Activated gamma-delta T cell treated with anti-CD3 and anti-CD28 coated beads, Interleukin-2, amount 50 U/mL, for 16 hours (primary cell): Measurements from ENCODE around the gene CD93.

Experiments used
- DNase-seq: peaks from one replicate; pipeline ENCODE4 v3.0.0-alpha.2; 2020; ENCODE audit warnings: low read depth

Gene CD93

DNA sequence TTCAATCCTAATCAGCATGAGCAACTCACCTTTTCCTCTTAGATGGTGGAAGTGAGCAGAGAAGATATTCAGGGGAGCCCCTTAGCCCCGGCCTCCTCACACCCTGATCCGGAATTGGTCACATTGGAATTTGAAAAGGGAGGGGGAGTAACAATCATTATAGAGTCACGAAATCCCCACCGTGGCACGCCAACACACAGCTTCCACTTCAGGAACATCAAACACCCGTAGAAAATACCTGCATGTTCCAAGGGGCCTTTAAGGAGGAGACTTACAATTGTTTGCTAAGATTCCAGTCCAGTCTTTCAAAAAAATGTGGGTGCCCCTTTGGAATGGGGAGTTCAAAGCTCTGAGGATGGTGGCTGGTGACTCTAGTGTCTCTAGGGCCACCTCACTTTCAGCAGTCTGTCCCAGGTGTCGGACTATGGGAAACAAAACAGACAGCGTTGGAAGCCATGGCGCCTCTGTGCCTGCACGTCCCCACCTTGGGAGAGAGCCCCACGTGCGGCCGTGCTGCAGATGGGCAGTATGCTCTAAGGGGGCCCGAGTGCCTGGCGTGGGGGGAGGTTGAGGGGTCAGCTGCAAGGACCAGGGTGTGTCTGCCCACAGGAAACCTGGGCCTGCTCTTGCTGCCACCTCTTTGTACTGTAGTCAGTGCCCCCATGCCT lies 2.4 kb downstream of the CD93 start:
- DNase-seq: no peak

DNA sequence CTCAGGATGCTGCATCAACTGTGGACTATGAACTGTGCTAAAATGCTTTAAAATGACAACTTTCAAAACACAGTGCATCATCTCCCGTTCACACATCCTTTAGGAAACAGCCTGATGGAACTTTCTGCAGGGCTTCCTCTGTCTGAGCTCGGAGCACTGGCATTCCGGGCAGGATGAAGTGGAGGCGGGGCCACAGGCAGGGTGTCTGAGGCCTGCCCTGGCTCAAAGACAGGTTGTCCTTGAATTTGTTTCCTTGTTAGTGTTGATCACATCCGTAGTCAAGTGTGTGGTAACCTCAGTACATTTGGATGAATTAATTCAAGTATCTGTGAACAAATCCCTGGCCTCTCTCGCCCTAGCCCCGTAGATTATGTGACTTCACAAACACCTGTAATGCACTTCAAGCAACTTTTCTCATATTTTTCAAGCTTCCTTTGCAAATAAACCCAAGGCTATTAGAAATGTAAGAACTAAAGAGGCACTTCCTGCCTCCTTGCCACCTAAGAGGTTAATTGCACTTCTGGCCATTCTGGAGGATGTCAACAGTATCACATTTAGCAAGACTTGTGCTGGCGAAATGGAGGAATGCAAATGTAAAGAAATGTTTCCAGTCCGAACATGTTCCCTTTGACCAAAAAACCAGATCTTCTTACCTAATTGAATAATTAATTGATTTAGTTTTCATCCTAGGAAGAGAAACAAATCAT lies 3.1 kb downstream of the CD93 start:
- DNase-seq: no peak

DNA sequence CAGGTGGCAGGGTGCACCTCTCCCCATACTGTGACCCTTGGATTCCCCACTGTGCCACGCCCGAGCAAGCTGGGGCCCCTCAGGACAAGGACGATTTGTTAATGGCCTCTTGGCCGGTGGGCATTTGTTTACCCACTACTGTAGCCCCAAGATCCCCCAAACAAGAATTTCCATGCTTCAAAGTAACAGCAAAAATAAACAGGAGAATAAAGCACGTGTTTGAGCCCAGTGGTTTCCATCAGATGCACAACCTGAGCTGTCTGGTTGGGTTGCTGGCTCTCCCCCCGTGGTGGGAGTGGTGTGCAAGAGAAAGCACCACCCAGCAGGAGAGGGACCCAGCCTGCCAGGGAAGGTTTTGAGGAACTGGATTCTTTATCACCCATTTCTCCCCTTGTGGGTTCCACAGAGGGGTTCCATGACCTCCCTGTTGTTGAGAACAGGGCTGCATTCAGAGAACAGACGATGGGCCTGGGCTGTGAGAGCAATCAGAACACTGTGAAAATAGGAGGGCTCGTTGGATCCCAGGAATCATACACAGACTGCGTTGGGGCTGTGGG lies 4.8 kb downstream of the CD93 start:
- no peak for DNase-seq

DNA sequence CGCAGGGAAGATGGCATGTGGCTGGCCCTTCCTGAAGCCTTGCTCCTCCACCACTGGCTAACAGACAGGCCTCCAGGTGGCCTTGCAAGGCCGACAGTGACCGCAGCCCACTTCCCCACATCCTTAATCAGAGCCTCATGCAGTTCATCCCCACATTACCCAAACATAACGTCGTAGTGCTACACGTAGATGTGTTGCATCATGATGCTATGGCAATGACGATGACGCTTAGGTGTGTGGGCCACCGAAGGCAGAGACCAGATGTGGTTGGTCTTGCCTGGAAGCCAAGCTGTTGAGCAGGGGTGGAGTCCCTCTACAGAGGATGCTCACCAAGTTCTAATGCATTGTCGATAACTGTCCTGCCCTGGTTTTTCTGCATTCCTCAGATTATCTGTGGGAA lies 5.6 kb downstream of the CD93 start:
- no peak for DNase-seq

DNA sequence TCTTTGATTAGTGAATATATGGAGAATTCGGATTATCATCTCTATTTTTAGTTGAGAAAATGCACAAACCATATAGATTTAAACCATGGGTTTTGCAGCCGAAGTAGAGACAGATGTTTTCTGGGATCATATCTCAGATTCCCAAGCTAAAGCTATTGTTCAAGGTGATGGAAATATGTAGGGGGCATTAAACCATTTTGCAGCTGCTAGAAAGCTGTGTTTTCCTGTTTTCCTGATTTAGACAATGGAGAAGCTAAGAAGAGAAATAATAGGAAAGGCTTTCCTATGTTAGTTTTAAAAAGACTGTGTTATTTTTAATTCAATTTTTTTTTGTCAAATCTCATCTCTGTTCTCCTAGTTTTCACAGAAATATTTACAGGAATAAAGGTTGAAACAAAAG lies 6.2 kb downstream of the CD93 start:
- DNase-seq: no peak

DNA sequence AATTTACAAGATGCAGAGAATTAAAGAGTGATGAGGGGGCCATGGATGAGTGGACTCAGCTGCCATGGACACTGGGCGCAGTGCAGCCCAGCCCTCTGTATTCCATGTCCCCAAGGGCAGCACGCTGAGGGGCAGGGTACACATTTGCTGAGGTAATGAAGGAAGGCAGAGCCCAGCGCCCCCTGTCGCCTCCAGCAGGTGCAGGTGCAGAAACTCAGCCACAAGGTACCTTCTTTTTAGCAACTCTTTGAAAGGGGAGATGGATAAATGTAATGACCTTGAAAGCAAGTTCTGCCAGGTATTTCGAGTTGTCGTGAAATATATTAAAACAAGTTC lies 7.1 kb downstream of the CD93 start:
- DNase-seq: no peak

DNA sequence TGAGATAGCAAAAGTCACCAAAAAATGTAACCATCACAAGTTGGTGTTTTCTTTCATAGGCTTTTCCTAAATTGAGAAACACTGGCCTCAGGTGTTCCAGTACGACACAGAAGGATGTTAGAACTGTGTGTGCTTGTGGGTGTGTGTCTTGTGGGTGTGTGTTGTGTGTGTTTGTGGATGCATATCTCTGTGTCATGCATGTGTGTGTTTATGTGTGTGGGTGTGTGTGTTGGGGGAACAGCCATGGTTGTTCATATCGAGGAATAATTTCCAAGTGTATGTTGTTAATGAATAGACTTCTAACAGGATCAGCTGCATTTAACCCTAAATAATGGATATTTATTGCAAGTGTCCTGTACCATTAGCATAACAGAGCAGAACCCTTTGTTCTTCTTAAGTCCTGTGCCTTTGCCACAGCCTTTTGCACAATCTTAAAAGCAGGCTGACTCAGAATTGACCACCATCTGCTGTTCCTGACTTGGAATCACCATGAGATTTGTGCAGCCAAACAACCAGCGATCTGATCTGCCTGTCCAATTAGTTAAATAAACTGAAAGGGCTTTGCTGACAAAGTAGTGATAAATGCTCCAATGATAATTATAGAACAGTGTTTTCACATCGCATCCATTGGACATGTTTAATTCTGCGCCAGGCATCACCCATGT lies 7.6 kb downstream of the CD93 start:
- no peak for DNase-seq

DNA sequence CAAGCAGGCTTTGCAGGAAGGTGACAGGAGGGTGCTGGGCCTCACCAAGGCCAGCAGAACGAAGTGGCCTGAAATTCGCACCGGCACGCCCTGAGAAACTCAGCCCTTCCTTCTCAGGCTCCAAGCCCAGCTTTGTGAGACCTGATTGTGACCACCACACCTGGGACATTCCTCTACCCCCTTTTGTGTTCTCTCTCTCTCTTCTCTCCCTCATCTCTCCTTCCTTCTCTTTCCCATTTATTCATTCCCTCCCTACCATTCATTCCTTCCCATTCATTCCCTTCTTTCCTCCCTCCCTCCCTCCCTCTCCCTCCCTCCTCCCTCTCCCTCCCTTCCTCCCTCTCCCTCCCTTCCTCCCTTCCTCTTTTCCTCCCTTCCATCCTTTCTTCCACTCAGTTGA lies 8.8 kb downstream of the CD93 start:
- no peak for DNase-seq

DNA sequence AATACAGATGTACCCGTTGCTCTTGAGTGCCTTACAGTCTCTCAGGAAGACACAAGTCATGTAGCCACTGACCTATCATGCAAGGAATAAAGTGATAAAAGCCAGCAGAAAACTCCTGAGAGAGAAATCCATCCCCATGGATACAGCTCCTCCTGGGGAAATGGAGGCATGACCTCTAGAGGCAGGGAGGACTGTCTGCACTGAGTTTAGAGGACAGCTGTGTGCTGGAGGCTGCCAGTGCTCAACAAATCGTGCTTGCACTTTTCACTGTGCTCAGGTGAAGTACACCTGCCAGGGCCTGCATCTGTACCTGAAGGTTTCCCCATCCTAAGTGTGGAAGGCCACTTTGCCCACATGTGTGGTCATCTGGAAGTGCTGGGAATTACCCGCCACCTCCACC lies 12.1 kb downstream of the CD93 start:
- DNase-seq: no peak

DNA sequence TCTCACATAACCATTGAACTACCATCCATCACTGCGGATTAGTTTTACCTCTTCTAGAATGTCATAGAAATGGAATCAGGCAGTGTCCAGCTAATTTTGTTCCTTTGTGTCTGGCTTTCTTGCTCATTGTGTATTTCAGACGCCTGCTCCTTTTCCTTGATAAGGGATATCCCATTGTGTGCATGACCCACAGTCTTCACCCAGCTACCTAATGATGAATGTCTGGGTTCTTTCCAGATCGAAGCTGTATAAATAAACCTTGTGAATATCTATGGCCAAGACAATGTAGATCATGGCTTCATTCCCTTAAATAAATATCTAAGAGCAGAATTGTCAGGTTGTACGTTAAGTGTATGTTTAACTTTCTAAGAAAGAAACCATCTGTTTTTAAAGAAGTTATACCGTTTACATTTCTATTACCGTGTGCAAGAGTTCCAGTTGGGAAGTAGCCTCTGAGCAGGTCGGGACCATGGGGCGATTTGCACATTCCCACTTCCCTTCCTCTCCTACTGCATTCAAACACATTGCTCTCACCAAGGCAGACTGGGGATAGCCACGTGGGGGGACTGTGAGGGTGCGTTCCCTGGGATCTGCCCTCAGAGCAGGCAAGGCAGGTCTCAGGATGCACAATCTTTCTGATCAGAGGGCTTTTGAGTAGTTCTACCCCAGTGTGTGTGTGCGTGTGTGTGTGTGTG lies 13.1 kb downstream of the CD93 start:
- no peak for DNase-seq

DNA sequence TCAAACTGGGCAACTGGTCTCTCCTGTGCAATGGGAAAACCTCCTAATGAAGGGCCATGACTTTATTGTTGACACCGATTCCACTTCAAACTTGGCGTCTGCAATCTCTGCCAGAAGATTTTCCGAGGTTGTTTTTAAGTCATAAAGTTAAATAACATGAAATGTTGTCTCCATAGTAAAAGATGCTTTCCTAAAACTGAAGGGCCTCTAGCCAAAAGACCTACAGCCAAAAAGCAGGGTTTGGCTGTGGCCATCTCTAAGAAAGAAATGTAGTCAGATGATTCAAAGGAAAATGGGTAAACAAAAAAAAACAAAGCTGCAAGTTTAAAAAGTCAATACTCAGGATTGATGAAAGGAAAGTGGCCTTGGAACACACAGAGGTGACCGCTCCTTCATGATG lies 14.1 kb downstream of the CD93 start:
- no peak for DNase-seq

DNA sequence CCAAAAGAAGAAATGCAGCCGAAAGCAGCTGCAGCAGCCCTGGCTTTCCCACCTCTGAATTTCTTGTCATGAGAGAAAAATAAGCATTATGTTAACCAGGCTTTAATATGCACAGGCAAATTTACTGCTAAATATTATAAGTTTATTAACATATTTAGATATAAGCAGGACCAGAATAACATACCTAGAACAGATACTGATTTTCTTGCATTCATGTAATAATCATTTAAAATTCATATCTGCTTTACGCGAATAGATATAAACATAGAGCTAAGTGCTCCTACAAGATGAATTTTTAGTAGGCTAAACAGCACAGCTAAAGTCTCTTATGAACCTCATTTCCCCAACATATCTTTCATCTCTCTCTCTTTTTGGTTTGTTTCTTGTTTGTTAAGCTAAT lies 14.7 kb downstream of the CD93 start:
- no peak for DNase-seq

DNA sequence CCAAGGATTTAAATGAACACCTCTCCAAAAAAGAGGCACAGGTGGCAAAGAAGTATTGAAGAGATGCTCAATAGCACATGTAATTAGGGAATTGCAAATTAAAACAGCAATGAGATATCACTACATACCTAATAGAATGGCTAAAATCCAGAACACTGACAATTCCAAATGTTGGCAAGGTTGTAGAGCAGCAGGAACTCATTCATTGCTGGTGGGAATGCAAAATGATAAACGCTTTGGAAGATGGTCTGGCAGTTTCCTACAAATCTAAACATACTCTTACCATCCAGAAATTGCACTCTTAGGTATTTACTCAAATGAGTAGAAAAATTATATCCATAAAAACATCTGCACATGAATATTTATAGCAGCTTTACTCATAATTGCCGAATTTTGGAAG lies 17.0 kb downstream of the CD93 start:
- no peak for DNase-seq

DNA sequence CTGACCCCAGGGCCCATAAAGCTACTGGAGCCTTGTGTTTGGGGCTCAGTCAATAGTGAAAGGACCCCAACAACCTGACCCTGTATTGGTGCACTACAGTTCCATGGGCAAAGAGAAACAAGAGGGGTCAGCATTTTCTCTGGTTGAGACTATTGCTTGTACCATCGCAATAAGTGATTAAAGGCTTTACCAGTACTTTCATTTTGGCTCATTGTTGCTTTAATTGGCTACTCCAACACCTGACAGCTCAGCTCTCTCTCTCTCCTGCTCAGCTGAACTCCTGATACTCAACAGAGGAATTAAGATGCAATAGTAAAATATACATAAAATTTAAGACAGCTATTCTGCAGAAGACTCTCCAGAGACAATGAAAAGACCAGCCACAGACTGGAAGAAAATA lies 17.8 kb downstream of the CD93 start:
- DNase-seq: no peak

DNA sequence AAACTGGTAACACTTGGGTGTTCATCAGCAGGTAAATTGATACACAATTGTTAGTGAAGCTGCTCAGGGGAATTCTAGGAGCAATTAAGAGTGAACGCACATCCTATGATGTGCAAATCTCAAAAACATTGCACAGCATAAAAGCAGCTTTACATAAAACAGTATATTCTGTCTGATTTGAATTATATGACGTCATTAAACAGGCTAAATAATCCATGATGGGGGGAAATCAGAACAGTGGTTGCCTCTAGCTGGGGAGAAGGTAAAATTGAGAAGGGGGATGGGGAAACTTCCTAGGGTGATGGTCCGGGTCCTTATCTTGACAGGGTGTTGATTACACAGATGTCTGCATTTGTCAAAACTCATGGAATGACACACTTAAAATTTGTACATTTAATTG lies 19.4 kb downstream of the CD93 start:
- no peak for DNase-seq

DNA sequence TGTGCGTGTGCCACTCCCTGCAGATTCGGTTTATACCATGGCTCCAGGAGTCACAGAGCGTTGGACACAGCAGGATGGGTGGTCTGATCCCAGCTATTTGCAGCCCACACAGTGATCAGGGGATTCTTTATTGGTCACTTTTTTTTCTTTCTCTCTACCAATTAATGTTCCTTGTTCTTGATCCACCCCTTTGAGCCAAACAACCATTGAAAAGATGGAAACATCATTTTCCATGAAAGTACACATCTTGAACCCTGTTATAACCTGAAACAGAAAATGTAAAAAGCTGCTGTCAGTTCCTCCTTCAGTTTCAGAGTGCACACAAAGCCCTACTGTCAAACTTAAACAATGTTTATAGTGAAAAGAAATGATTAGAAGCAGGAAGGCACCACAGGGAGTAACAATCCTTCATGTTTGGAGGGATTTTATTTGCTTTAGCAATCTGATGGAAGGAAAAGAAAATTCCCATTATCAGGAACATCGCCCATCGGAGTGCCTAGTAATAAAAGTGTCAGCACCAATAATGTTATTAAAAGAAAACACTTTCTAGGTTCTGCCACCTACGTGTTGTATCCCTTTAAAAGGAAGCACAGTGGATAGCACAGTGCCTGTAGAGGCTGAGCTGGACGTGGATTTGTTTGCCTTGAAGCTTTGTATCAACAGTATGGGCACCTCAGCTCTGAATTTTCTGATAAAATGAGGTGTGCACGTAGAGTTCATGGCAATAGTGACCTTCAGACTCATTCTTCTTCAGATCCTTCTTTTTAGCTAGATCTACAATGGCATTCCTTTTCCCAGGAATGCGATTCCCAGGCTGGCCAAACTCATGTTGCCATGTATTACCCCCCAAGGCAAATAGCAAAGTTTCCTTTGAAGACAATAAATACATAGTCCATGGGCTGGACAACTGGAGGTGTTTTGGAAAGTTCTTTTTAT lies 20.6 kb downstream of the CD93 start:
- no peak for DNase-seq

DNA sequence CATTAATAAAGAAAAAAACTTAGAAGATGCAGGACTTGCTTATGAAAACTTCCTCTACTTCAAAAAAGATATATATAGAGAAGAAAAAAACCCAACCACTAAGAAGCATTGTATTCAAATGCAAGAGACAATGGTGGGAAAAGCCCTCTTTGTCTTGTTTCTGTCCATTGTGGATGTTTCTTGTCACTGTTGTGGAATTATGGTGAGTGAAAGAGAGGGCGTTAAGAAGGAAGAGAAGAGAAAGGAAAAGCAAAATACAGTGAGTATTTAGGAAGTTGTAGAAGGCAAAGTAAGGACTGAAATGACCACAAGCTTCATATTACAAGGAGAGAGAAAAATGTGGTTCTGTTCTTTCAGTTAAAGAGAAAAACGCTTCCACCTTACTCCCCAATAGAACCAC lies 22.5 kb downstream of the CD93 start:
- DNase-seq: no peak

DNA sequence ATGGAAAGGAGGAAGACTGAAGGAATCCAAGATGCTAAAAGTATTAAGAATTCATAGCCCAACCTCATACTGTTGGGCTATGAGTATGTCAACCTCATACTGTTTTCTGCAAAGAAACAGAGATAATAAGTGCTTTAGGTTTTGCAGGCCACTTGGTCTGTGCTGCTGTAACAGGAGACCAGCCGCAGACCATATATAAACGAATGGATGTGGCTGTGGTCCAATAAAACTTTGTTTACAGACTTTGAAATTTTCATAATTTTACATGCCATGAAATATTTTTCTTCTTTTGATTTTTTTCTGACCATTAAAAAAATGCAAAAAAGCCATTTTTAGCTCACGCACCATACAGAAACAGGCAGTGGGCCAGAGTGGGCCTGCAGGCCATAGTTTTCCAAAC lies 23.0 kb downstream of the CD93 start:
- DNase-seq: no peak

DNA sequence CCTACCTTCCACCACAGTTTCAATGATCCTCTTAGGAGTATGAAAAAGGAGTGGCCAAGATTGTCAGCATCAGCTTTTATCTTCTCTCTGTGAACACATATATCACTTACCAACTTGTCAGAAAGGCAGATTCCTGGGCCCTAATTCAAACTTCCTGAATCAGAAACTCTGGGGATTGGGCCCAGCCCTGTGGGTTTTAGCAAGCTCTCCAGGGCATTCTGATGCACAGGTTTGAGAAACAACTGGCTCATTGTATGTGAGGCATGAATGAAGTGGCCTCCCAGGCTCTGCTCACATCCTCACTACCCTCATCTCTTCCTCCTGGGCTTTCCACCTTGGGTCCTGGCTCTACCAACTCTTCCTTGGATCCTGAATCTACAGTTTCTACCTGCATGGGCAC lies 23.5 kb downstream of the CD93 start:
- DNase-seq: no peak

DNA sequence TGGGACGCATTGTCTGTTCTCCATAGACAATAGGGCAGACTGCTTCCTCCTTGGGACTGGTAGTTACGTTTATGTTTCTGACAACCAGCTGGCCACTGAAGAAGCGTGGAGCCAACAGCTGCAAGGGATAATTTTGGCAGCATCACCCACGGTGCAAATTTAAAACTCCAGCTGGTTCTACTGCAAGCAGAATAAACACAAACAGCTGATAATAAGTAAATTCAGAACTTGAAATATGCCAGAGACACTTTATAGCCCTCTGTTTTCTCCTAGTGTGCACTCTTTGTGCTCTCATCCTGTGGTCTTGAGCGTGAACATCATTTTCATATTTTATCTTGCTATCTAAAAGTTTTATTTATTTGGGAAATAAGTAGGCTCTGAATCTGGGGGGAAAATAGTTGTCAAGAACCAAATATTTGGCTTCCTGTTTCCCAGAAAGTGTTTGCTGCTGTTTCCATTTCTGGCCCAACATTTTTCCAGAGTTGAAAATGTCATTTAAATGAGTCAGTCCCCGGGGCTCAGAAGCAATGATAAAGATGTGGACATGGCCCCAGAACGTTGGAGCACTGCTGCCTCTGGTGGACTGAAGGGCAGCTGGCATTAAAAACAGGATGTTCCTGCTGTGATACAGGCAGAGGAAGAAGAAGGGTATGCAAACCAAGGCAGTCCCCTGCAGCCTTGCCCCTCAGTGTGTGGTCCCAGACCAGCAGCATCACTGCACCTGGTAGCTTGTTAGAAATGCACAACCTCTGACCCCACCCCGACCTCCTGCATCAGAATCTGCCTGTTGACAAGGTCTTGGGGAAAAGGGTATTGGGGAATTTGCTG lies 24.2 kb downstream of the CD93 start:
- DNase-seq: no peak

DNA sequence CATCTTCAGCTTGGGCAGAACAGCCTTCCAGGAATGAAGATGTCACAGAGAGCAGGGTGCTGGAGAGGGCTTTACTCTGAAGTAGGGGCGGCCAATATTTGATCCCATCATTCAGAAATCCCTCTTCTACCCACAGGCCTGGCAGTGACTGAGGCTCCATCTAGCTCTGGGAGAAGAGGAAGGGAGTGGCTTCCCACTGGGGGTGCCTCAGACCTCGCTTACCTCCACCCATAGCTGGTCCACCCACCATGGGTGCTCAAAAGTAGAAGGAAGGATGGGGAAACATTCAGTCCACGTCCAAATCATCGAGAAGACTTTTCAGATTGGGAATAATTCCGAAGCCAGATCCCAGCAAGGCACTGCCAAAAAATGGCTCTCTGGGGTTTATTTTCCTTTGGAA lies 24.9 kb downstream of the CD93 start:
- no peak for DNase-seq
